Activated T-cell treated with anti-CD3 and anti-CD28 coated beads, Interleukin-2, amount 50 U/mL, for 24 hours (primary cell): ENCODE data around the gene SEC11A.
"Not testable (repeated sequence)": the region's sequence is repeated elsewhere in the genome, so short reads cannot be mapped to it uniquely, and the experiment has no call there.

Experiments
- DNase-seq: peaks from one replicate; pipeline ENCODE4 v3.0.0-alpha.2; 2020
- H3K27ac Mint-ChIP-seq: 2 replicates; pipeline ENCODE4 v1.8.0; 2020; ENCODE audit warnings: mild to moderate bottlenecking, mixed read lengths
- H3K27me3 Mint-ChIP-seq: 2 replicates; pipeline ENCODE4 v1.8.0; 2020; ENCODE audit warnings: mixed read lengths
- H3K36me3 Mint-ChIP-seq: 2 replicates; pipeline ENCODE4 v1.8.0; 2020; ENCODE audit warnings: low read depth, mixed read lengths
- H3K4me1 Mint-ChIP-seq: 2 replicates; pipeline ENCODE4 v1.8.0; 2020; ENCODE audit warnings: low read depth, mixed read lengths
- H3K4me3 Mint-ChIP-seq: 2 replicates; pipeline ENCODE4 v1.8.0; 2020; ENCODE audit warnings: mild to moderate bottlenecking, moderate library complexity, mixed read lengths
- H3K9me3 Mint-ChIP-seq: 2 replicates; pipeline ENCODE4 v1.8.0; 2020; ENCODE audit warnings: mixed read lengths

SEC11A gene

DNA sequence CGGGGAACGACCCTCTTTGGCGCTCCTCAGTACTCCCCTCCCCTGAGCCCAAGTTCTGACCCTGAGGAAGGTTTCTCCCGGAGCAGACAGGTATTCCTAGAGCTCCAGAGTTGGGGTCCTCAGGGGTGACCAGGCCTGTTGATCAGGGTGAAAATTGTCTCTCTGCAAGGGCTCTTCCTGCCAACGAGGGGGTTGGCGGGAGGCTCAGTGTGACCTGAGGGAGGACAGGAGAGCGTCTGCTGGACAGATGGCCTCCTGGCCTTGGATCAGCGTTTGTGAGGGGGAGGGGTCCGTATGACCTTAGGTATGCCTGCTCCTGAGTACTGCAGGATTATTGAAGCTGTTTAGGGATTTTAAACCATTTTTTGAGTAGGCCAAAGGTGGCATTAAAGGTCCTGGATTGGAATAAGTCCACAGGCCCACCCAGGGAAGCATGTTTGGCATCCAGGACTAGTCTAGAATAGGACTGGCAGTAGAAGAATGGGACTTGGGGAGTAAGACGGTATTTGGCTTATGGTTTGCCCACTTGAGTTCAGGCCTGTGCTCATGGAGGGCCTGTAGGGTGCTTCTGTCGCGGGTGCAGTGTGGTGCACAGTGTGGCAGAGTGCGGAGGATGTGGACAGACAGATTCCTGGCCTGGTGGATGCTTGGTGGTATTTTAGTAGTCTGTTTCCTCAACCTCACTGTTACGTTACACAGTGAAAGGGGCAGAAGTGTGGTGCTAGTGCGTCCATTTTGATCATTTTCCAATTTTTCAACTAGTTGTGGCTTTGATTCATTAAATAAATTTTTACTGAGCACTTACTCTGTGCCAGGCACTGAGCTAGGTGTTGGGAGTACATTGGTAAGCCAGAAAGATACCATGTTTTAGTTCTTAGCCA, 33.4 kb upstream of the SEC11A start:
- Mint-ChIP-seq H3K4me1 (peaks cover 68% of the 10 kb centered on the region), H3K27me3 (no peaks in the 10 kb centered on the region), H3K36me3 (peaks cover 47% of the 10 kb centered on the region), H3K27ac (peak overlapping the region; percentile 96), H3K9me3 (no peaks in the 10 kb centered on the region), H3K4me3 (peak overlapping the region; percentile 94)
- peak; percentile 61 for DNase-seq

DNA sequence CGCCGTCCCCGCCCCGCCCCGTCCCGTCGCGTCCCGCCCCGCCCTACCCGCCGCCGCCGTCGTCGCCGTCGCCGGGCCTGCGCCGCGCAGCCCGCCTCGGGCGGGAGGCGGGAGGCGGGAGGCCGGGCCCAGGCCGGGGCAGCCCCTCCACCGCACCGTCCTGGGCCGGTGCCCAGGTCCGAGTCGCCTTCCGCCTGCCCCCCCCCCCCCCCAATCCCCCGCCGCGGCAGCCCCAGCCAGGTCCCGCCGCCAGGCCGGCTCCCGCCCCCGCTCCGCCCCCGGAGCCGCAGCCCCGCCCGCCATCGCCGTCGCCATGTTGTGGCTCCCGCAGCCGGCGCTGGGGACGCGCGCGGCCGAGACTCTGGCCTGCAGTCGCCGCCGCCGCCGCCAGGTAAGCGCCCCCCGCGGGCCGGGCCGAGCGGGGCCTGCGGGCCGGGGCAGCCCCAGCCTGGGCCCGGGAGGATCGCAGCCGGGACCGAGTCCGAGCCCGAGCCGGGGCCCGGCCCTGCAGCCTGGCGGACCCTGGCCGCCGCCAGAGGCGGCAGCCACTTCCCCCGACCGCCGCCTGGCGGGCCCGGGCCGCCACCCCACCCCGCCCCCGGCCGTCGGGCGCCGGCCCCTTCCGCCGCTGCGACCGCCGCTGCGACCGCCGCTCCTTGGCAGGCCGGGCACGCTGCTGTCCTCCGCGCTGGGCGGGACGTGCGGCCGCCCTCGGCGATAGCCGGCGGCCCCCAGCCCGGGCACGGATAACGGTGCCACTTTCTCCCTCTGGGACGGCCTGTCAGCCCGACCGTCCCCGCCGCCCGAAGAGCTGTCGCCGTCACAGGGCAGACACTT, 32.6 kb upstream of the SEC11A start, which contains the start of gene ZNF592:
TSS of gene ZNF592 (plus strand) at position 319 of the 837 bp plus-strand sequence. CDS start 34,084 bp downstream, outside the sequence.
- no peaks in the 10 kb centered on the region for H3K9me3 Mint-ChIP-seq
- H3K36me3 Mint-ChIP-seq, result peaks cover 39% of the 10 kb centered on the region
- H3K27ac Mint-ChIP-seq, result peak within 1 kb of the TSS; percentile 99
- H3K27me3 Mint-ChIP-seq, result no peaks in the 10 kb centered on the region
- peak; percentile 89 for DNase-seq
- peaks cover 68% of the 10 kb centered on the region for H3K4me1 Mint-ChIP-seq
- peak within 1 kb of the TSS; percentile 94 for H3K4me3 Mint-ChIP-seq

DNA sequence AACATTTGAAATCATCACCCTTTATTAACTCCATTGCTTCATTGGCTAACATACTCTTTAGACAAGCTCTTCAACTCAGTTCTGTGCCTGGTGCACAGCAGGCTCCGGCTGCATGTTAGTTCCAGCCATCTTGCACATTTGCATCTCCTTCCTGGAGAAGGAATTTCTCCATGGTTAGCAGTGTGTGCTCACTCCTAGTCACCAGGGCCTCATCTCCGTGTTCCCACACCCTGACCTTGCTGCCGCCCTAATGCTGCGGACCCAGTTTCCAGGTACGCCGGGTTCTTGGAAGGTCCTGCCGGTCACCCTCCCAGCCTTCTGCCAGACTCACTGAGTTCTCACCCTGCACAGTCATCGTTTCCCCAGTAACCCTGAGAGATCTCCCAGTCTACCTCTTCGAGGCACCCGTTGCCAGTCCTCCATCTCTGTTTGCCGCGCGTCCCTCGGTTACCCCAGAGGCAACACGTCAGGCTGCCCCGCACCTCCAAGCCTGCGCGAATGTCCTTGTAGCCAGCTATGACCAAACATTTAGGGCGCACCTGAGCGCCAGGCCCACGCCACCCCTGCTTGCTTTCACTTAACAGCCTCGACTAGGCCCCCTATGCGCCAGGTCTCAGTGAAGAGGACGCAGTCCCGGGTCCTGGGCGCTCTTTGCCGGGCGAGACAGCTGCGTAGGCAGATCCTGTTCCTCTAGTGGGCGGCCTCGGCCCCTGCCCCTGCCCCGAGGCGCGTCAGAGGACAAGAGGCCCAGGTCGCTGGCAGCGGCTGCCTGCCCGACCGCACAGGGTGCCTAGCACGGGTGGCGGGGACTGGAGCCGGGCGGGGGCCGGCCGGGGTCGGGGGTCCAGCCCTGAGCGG, 31.7 kb upstream of the SEC11A start:
- peak; percentile 87 for DNase-seq
- peak overlapping the region; percentile 99 for H3K27ac Mint-ChIP-seq
- peaks cover 67% of the 10 kb centered on the region for H3K4me1 Mint-ChIP-seq
- H3K27me3 Mint-ChIP-seq, result no peaks in the 10 kb centered on the region
- H3K9me3 Mint-ChIP-seq, result no peaks in the 10 kb centered on the region
- peaks cover 33% of the 10 kb centered on the region for H3K36me3 Mint-ChIP-seq
- H3K4me3 Mint-ChIP-seq, result peak overlapping the region; percentile 90

DNA sequence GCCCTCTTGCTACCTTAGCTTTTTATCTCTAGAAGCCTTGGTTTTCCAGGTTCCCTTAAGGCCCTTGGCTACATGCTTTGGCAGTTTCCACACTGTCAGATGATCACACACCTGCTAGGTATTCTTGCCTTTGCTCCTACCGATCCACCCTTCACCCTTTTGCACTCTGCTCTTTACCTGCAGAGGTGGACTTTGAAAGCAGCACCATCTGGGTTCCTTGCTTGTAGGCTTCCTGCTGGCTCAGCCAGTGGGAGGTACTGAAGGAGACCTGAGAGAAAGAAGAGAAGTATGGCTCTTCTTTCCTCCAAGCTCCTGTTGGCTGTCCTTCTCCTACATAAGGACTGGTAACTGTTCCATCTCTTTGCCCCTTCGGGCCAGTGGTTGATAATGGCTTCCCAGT, 25.2 kb upstream of the SEC11A start:
- Mint-ChIP-seq H3K9me3 (no peaks in the 10 kb centered on the region), H3K36me3 (no peaks in the 10 kb centered on the region), H3K27me3 (no peaks in the 10 kb centered on the region), H3K27ac (no peak overlapping the region), H3K4me1 (peaks cover 49% of the 10 kb centered on the region), H3K4me3 (no peak overlapping the region)
- no peak for DNase-seq

DNA sequence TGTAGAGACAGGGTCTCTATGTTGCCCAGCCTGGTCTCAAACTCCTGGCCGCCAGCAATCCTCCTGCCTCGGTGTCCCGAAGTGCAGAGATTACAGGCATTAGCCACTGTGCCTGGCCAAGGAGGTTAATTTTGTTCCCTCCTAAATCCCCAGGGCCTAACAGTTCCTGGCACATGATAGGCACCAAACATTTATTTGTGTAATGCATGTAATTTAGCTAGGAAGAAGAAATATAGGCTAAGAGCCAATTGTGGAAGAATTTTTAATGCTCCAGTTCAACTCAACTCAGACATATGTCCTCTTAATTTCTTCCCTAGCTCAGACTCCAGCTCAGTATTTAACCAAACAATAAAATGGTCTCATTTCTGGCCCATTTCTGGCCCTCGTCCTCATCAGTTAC, 24.8 kb upstream of the SEC11A start:
- Mint-ChIP-seq H3K36me3 (no peaks in the 10 kb centered on the region), H3K27ac (no peak overlapping the region), H3K4me3 (no peak overlapping the region), H3K9me3 (no peaks in the 10 kb centered on the region), H3K4me1 (peaks cover 51% of the 10 kb centered on the region), H3K27me3 (no peaks in the 10 kb centered on the region)
- DNase-seq, result no peak

DNA sequence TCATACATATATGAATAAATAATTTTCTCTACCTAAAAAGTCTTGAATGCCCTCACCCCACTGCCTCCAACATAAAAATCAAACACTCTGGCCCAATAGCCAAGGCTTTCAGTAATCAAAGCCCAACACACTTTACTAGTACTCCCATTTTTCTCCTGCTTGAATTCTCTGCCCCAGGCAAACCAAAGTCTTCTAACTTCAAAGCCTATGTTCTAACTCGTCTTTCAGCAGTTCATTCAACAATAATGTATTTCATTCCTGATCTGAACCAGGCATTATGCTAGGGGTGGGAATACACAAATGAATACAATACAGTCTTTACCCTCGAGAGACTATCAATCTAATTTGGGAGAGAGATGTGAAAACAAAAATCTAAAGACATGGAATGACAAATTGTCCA, 21.1 kb upstream of the SEC11A start:
- no peaks in the 10 kb centered on the region for H3K36me3 Mint-ChIP-seq
- no peaks in the 10 kb centered on the region for H3K9me3 Mint-ChIP-seq
- H3K4me3 Mint-ChIP-seq, result no peak overlapping the region
- no peak for DNase-seq
- H3K4me1 Mint-ChIP-seq, result peaks cover 58% of the 10 kb centered on the region
- no peaks in the 10 kb centered on the region for H3K27me3 Mint-ChIP-seq
- peak overlapping the region; percentile 95 for H3K27ac Mint-ChIP-seq

DNA sequence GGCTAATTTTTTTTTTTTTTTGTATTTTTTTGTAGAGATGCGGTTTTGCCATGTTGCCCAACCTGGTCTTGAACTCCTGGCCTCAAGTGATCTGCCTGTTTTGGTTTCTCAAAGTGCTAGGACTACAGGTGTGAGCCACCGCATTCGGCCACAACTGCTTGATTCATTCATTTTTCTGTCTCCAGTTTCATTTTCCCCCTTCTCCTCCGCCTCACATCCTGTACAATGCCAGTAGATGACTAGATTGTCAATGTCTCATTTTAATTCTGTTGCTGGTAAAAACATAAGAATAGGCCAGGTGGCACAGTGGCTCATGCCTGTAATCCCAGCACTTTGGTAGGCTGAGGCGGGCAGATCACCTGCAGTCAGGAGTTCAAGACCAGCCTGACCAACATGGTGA, 20.4 kb upstream of the SEC11A start:
- peak; percentile 71 for DNase-seq
- H3K9me3 Mint-ChIP-seq, result no peaks in the 10 kb centered on the region
- no peaks in the 10 kb centered on the region for H3K36me3 Mint-ChIP-seq
- H3K27ac Mint-ChIP-seq, result peak overlapping the region; percentile 95
- no peaks in the 10 kb centered on the region for H3K27me3 Mint-ChIP-seq
- H3K4me3 Mint-ChIP-seq, result peak overlapping the region; percentile 64
- peaks cover 63% of the 10 kb centered on the region for H3K4me1 Mint-ChIP-seq

DNA sequence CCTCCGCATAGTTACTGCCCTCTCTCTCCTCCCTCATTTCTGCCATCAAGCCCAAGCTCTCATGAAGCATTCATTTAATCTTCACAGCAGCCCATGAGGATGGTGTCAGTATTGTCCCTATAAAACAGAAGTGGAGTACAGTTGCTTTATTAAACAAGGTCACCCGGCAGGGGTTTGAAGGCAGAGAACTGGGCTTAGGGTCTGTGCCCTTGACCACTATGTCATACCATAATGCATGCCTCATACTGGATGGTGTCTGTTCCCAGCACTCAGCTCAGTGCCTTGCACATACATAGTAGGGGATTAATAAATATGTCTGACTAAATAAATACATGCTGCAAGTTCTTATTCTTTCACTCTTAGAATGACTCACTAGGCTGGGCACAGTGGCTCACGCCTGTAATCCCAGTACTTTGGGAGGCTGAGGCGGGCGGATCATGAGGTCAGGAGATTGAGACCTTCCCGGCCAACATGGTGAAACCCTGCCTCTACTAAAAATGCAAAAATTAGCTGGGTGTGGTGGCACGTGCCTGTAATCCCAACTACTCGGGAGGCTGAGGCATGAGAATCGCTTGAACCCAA, 19.6 kb upstream of the SEC11A start:
- H3K27me3 Mint-ChIP-seq, H3K9me3 Mint-ChIP-seq, H3K36me3 Mint-ChIP-seq: not testable (repeated sequence)
- DNase-seq, result peak; percentile 60
- Mint-ChIP-seq H3K27ac (peak overlapping the region; percentile 95), H3K4me3 (peak overlapping the region; percentile 64), H3K4me1 (peaks cover 67% of the 10 kb centered on the region)

DNA sequence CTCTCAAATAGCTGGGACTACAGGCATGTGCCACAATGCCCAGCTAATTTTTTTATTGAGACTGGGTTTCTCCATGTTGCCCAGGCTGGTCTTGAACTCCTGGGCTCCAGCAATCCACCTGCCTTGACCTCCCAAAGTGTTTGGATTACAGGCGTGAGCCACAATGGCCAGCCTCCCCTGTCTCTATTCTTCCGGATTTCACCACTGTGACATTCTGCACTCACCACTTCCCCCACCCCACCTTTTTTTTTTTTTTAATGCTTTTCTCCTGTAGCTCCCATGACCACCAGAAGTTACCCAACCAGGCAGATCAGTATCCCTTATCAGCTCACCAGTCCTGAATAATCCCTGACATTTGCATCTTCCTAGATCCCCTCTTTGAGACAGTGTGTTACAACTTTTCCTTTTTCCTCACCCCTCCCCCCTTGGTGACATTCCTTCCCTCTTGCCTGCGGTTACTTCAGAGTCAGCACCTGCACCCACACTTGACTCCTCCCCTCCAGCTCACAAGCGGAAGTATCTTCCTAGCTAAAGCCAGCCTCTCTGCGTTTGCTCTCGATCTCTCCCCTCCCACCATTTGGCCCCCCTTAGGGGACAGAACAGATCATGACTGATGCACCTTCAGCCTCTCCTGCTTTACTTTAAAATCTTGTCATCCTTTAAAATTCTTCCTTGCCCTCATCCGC, 19.0 kb upstream of the SEC11A start:
- Mint-ChIP-seq H3K27me3 (no peaks in the 10 kb centered on the region), H3K4me1 (peaks cover 68% of the 10 kb centered on the region), H3K4me3 (peak overlapping the region; percentile 64), H3K36me3 (no peaks in the 10 kb centered on the region), H3K9me3 (no peaks in the 10 kb centered on the region), H3K27ac (peak overlapping the region; percentile 95)
- DNase-seq, result peak; percentile 70

DNA sequence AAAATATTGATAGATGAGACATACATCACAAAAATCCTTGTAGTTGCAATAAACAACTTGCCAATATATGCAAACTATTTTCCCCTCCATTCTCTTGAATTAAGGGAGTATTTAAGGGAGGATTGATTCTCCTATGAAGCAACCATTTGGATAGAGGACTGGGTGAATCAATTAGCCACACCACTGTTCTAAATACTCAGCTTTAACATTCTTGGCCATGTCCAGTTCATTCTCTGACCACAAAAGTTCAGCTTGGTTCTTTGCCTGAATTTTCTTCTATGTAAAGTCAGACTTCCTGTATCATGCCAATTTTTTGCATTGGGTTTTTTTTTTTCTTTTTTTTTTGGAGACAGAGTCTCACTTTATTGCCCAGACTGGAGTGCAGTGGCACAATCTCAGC, 15.8 kb upstream of the SEC11A start:
- H3K27ac Mint-ChIP-seq, result no peak overlapping the region
- H3K4me3 Mint-ChIP-seq, result no peak overlapping the region
- no peaks in the 10 kb centered on the region for H3K27me3 Mint-ChIP-seq
- no peak for DNase-seq
- no peaks in the 10 kb centered on the region for H3K36me3 Mint-ChIP-seq
- H3K4me1 Mint-ChIP-seq, result peaks cover 65% of the 10 kb centered on the region
- H3K9me3 Mint-ChIP-seq, result no peaks in the 10 kb centered on the region

DNA sequence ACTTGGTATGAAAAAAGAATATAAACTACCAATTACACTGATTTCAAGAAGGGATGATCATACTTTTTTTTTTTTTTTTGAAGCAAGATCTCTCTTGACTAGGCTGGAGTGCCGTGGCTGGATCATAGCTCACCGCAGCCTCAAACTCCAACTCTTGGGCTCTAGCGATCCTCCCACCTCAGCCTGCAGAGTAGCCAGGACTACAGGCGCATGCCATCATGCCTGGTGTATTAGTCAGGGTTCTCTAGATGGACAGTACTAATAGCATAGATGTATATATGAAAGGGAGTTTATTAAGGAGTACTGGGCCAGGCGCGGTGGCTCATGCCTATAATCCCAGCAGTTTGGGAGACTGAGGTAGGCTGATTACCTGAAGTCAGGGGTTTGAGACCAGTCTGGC, 11.5 kb upstream of the SEC11A start:
- Mint-ChIP-seq H3K4me3 (no peak overlapping the region), H3K36me3 (no peaks in the 10 kb centered on the region), H3K9me3 (no peaks in the 10 kb centered on the region), H3K27me3 (no peaks in the 10 kb centered on the region), H3K4me1 (peaks cover 46% of the 10 kb centered on the region), H3K27ac (no peak overlapping the region)
- no peak for DNase-seq

DNA sequence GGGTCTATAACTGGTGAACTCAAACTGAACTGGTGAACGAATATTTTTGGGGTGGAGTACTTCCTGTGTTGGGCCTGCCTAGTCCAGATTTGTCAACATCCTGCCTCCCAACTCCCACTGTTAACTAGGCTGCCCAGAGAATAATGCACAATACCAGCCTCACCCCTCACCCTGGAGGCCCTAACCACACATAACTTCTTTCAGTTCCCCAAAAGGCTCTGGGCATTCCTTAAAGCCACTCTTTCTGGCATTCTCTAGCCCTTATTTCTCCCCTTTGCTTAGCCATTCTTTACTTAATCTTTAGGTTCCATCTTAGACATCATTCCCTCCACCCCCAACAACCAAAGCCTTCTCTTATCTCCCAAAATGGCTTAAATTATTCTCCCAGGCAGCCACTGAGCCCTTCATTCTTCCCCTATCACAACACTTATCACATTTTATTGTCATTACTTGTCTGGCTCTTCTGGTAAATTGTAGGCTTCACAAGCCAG, 9.1 kb upstream of the SEC11A start:
- H3K4me3 Mint-ChIP-seq, result no peak overlapping the region
- no peaks in the 10 kb centered on the region for H3K36me3 Mint-ChIP-seq
- no peaks in the 10 kb centered on the region for H3K9me3 Mint-ChIP-seq
- H3K27ac Mint-ChIP-seq, result peak overlapping the region; percentile 85
- peaks cover 49% of the 10 kb centered on the region for H3K4me1 Mint-ChIP-seq
- no peaks in the 10 kb centered on the region for H3K27me3 Mint-ChIP-seq
- no peak for DNase-seq

DNA sequence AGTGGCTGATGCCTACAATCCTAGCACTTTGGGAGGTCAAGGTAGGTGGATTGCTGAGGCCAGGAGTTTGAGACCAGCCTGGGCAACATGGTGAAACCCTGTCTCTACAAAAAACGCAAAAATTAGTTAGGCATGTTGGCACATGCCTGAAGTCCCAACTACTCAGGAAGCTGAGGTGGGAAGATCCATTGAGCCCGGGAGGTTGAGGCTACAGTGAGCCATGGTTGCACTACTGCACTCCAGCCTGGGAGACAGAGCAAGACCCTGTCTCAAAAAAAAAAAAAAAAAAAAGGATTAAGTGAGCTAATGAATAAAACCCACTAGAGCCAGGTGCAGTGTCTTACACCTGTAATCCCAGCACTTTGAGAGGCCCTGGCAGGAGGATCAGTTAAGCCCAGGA, 6.7 kb upstream of the SEC11A start:
- Mint-ChIP-seq H3K27me3 (no peaks in the 10 kb centered on the region), H3K27ac (no peak overlapping the region), H3K4me3 (no peak overlapping the region), H3K4me1 (peaks cover 45% of the 10 kb centered on the region), H3K9me3 (no peaks in the 10 kb centered on the region), H3K36me3 (no peaks in the 10 kb centered on the region)
- no peak for DNase-seq
